SK-N-SH treated with all-trans-retinoic acid at 6 μM for 48 hours (cell line): ENCODE data around the gene PAPPA2.

Source experiments
- ARNTL ChIP-seq: fragments of 450-650 bp; formaldehyde crosslinking; IDR thresholded peaks from 2 replicates; pipeline ENCODE4 v1.5.0; 2020; ENCODE audit warnings: low read depth, mild to moderate bottlenecking, moderate library complexity, borderline replicate concordance
- CSDC2 ChIP-seq: fragments of 250-450 bp; sonication (Bioruptor Pico); IDR thresholded peaks from 2 replicates; pipeline ENCODE4 v1.5.0; 2020; ENCODE audit warnings: mild to moderate bottlenecking, moderate library complexity
- GLIS3 ChIP-seq: fragments of 250-450 bp; sonication (Bioruptor Pico); IDR thresholded peaks from 2 replicates; pipeline ENCODE4 v1.5.0; 2020; ENCODE audit warnings: mild to moderate bottlenecking, moderate library complexity
- ISL1 ChIP-seq: fragments of 250-450 bp; sonication (Bioruptor Pico); IDR thresholded peaks from 2 replicates; pipeline ENCODE4 v2.1.2; 2022; ENCODE audit warnings: mild to moderate bottlenecking, moderate library complexity
- PPARA ChIP-seq: fragments of 250-450 bp; sonication (Bioruptor Pico); IDR thresholded peaks from 2 replicates; pipeline ENCODE4 v1.5.0; 2020; ENCODE audit warnings: mild to moderate bottlenecking, borderline replicate concordance
- RARB ChIP-seq: fragments of 250-450 bp; sonication (Bioruptor Pico); IDR thresholded peaks from 2 replicates; pipeline ENCODE4 v1.8.0; 2021; ENCODE audit warnings: mild to moderate bottlenecking, moderate library complexity
- TOX ChIP-seq: fragments of 250-450 bp; sonication (Bioruptor Pico); IDR thresholded peaks from 2 replicates; pipeline ENCODE4 v1.8.0; 2021; ENCODE audit warnings: mild to moderate bottlenecking, moderate library complexity, borderline replicate concordance
- TF ChIP-seq, protein P1 (sequence below): fragments of 250-450 bp; sonication (Bioruptor Pico); IDR thresholded peaks from 2 replicates; pipeline ENCODE4 v1.5.1; 2021; ENCODE audit warnings: mild to moderate bottlenecking, moderate library complexity
- TF ChIP-seq, protein P2 (sequence below): fragments of 250-450 bp; sonication (Bioruptor Pico); IDR thresholded peaks from 2 replicates; pipeline ENCODE4 v1.8.0; 2021; ENCODE audit warnings: low read depth, mild to moderate bottlenecking, moderate library complexity, borderline replicate concordance

DNA sequence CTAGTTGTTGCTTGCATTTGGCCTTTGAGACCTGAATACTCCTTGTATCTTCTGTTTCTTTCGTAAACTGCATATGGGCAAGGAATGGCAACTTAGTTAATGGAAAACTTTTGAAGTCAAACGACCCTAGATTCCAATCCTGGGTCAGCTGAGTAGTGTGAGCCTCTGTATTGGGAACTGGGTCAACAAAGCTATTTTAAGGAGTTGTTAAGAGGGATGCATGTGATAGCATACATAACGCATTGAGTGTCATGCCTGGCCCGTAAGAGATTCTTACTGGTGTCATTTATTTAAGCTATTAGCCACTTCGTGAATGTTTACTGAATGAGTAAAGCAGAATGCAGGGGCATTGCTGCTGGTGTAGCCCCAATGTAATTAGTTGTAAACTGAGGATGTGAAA, 340.1 kb downstream of the PAPPA2 start:
- TF ChIP-seq TOX (CRISPR knock-in tag) (no peak), ARNTL (CRISPR knock-in tag) (no peak), CSDC2 (CRISPR knock-in tag) (no peak), ISL1 (CRISPR knock-in tag) (no peak), RARB (no peak), PPARA (CRISPR knock-in tag) (no peak), GLIS3 (no peak)
- TF ChIP-seq, protein P1, sequence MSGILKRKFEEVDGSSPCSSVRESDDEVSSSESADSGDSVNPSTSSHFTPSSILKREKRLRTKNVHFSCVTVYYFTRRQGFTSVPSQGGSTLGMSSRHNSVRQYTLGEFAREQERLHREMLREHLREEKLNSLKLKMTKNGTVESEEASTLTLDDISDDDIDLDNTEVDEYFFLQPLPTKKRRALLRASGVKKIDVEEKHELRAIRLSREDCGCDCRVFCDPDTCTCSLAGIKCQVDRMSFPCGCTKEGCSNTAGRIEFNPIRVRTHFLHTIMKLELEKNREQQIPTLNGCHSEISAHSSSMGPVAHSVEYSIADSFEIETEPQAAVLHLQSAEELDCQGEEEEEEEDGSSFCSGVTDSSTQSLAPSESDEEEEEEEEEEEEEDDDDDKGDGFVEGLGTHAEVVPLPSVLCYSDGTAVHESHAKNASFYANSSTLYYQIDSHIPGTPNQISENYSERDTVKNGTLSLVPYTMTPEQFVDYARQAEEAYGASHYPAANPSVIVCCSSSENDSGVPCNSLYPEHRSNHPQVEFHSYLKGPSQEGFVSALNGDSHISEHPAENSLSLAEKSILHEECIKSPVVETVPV = no peak
- TF ChIP-seq, protein P2, sequence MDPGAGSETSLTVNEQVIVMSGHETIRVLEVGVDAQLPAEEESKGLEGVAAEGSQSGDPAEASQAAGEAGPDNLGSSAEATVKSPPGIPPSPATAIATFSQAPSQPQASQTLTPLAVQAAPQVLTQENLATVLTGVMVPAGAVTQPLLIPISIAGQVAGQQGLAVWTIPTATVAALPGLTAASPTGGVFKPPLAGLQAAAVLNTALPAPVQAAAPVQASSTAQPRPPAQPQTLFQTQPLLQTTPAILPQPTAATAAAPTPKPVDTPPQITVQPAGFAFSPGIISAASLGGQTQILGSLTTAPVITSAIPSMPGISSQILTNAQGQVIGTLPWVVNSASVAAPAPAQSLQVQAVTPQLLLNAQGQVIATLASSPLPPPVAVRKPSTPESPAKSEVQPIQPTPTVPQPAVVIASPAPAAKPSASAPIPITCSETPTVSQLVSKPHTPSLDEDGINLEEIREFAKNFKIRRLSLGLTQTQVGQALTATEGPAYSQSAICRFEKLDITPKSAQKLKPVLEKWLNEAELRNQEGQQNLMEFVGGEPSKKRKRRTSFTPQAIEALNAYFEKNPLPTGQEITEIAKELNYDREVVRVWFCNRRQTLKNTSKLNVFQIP (CRISPR knock-in tag) = no peak
